OCI-LY1 (cell line): ENCODE measurements around the gene HMGN4.

Experiments used
- CTCF ChIP-seq: fragments of 200-600 bp; sonication (generic), shearing (Covaris generic); IDR thresholded peaks from 2 replicates; pipeline ENCODE4 v1.5.1; 2017; ENCODE audit warnings: mild to moderate bottlenecking, antibody characterized with exemption, low read length, moderate library complexity, mixed read lengths
- EZH2 ChIP-seq: fragments of 200-600 bp; sonication (generic), shearing (Covaris generic); IDR thresholded peaks from 2 replicates; pipeline ENCODE4 v1.8.0; 2017; ENCODE audit warnings: borderline replicate concordance, mixed run types, mild to moderate bottlenecking, antibody characterized with exemption, low read length, moderate library complexity, mixed read lengths

GRCh38 chr6:26552205-26552604, 14.0 kb downstream of the HMGN4 start:
- TF ChIP-seq CTCF: no peak
- TF ChIP-seq EZH2: no peak
